DMS153 treated with DMSO at 0.1 percent for 48 hours (cell line): ENCODE data around the gene CFAP100.

ENCODE experiments used
- DNase-seq: peaks from one replicate; lab custom pipeline; 2025; ENCODE audit not compliant: unreplicated experiment; lab: John Stamatoyannopoulos, UW

Gene CFAP100

DNA sequence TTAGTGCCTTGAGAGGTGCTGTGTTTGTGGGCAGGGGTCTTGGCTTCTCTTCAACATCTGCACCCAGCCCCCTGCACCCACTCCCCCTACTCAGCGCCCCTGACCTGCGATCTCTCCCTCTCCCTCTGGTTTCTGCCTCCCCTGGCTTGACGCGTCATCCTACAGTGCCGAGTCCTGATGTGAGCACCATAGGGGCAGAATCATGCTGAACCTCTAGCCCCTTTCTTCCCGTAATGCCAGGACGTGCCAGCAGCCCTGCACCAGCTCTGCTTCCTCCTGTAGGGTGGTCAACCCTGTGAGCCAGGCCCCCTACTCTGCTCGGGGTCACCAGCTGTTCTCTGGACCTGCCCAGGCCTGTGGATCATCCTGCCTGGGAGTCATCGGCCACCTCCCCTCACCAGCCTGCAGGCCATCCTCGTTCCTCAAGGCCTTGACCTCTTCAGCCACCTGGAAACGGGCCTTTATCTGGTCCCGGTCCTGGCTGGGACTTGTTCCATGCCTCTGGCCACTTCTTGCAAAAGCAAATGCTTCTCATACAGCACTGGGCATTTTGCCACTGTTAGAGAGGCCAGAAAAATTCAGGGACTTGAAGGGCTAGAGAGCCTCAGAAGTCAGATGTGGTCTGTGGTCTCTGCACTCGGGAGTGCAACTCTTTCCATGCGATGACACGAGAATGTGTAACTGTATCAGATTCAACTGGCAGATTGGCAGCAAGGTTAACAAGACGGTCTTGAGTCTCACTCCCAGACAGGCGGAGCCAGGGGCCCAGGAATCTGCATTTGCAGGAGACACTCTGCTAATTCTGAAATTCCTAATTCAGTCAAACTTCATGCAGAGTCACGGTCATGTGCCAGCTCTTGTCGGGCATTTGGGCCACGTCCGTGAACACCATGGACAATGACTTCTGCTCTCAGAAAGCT, 20.8 kb upstream of the CFAP100 start:
- no peak for DNase-seq

DNA sequence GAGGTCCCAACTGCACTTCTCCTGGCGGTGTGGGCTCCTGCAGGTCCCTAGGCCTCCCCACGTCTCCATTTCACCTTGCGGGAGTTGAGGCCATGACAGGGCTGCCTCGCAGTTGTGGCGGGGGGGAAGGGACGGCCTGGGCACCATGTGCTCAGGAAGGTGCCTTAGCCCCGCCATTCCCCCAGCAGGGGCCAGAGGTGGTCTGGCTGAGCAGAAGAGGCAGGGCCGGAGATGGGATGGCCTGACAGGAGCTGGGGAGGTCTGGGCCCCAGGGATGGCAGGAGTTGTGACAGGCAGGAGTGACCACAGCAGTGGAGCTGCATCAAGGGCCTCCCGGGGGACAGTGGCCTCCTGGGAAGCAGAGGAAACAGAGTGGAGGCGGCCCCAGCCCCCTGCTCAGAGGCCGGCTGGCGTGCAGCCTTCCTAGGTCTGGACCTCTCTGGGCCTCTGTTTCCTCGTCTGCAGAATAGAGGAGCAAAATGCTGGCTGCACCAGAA, 18.8 kb upstream of the CFAP100 start:
- no peak for DNase-seq

DNA sequence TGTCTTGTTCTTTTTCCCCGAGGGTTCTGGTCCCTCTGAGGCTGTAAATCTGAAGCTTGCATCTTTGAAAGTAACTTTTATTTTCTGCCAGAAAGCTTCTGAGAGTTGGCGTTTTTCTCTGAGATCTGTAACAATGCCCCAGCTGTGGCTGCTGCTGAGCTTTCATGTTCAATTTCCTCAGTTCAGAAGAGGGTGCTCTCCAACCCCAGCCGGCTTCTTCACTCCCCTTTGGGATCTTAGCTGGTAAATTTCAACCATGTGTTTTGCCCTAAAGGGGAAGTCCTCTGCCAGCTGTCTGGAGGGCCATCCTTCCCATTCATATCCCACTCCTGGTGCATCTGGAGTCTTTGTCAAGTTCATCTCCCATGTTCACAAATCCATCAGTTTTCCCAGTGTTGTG, 18.3 kb upstream of the CFAP100 start:
- no peak for DNase-seq

DNA sequence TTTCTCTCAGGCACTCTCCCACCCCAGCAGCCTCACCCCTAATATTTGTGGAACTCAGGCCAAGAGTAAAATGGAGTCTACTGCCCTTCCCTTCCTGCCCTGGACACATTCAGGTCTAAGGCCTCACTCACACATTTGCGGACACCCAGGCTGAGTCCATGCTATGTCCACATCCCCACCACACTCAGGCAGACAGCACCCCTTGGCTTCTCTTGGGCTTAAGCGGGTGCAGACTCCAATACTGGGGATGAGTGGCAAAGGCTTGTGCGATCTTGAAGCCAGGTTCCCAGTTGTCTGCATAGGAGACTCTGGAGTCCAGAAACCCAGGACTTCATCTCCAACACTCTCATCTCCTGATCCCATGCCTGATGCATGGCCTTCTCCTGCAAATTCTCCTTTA, 17.5 kb upstream of the CFAP100 start:
- DNase-seq: no peak

GRCh38 chr3:126378341-126378751, 16.4 kb upstream of the CFAP100 start:
- no peak for DNase-seq

GRCh38 chr3:126380011-126380768, 14.5 kb upstream of the CFAP100 start:
- DNase-seq: no peak

- no peak for DNase-seq
Observed at GRCh38 chr3:126381966-126382365, 12.7 kb upstream of the CFAP100 start.

GRCh38 chr3:126389112-126389793, 5.5 kb upstream of the CFAP100 start:
- peak; percentile 63 for DNase-seq

GRCh38 chr3:126389794-126390146, 4.9 kb upstream of the CFAP100 start:
- no peak for DNase-seq

DNA sequence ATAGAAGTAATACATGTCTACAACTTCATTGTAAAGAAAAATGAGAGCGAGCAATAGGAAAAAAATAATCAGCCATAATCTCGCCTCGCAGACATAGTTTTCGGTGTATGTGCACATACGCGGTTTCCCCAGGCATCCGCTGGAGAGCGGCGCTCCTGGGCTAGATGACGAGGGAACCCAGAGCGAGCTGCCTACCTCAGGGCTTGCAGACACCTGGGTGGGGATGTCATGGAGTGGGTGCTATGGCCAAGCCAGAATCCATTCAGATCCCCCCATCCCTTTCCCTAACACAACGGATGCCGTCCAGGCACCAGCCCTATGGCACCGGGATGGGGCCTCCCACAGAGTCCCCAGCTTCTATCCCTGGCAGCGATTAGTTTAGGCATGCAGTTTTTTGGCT, 4.5 kb upstream of the CFAP100 start:
- DNase-seq: no peak

DNA sequence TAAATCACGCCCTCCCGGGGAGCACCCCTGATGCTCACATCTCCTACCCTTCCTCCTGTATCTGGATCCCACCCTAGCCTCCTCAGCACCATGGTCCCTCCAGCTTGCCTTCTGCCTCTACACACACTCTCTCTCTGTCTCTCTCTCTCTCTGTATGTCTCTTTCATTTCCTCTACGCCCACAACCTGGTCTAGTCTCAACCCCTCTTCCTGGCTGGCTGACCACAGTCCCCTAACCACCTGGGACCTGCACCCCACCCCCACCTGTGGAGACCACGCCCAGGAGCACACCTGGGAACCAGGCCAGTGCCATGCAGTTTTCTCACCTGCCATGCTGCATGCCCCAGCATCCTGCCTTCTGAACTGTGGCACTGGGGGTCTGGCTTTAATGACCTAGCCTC, 4.0 kb upstream of the CFAP100 start:
- DNase-seq: no peak

DNA sequence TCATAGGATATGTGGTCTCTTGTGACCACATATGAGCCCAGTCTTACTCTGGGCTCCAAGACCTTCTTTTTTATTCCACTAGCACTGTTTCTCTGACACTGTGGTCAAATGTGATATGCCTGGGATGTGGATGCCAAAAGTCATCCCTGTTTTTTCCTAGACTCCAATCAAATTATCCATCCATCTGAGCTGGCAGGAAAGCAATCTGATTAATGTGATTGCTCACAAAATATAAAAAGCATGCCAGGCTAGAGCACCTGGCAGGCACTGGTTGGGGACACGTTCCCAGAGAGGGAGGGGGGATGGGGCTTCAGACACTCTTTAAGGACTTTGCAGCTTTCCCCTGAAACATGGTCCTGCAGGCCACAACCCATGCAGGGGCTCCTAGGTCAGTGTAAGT, 3.1 kb upstream of the CFAP100 start:
- DNase-seq: no peak

GRCh38 chr3:126392246-126392645, 2.5 kb upstream of the CFAP100 start:
- DNase-seq: no peak

GRCh38 chr3:126393563-126393962, 1.1 kb upstream of the CFAP100 start:
- no peak for DNase-seq

DNA sequence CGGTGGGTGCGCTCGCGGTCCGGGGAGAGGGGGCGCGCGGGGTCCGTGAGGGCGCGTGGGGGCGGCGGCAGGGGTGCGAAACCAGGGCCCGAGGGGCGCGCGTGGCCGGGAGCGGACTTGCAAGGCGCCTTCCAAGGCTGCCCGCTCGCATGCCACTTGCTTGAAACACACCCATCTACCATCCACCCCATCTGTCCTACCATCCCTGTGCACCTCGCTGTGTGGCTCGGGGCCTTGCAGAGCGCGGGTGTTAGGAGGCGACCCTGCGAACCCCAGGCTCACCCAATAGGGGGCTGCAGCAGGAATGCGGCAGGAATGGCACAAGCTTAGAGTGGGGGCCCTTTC, 240 bp downstream of the CFAP100 start:
- no peak for DNase-seq

GRCh38 chr3:126395846-126396513, 1.3 kb downstream of the CFAP100 start:
- no peak for DNase-seq

DNA sequence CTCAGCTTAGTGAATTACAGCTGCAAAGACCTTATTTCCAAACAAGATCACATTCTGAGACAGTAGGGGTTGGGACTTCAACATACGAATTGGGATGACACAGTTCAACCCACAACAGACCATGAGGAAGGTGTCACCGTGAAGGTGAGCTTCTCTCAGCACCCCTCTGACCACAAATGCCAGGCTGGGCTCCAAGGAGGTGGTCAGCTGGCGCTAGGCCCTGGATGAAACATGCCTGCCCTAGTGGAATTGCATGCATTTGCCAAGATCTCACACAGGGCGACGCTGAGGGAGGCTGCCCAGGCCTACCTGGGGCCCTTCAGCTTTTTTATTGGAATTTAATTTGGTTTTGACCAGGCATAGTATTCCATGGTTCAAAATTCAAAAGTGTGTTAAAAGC, 1.8 kb downstream of the CFAP100 start:
- DNase-seq: no peak

GRCh38 chr3:126397610-126398422, 3.1 kb downstream of the CFAP100 start:
- DNase-seq: no peak

- no peak for DNase-seq
Observed at GRCh38 chr3:126398423-126399350, 4.0 kb downstream of the CFAP100 start.
